H1 (cell line): ENCODE results near the gene KIF26A. TPM values are rescaled to one million over a fixed set of nuclear protein-coding genes. Genes with fewer than 3 reads are reported as not detected.

ENCODE experiments used
- CTCF ChIA-PET: fragments of 300-600 bp; sonication (Branson Sonifier 250); formaldehyde crosslinking; loops from one replicate; lab custom pipeline; 2021; ENCODE audit not compliant: partially characterized antibody; lab: Charles Lee
- POLR2A ChIA-PET: fragments of 300-600 bp; sonication (Branson Sonifier 250); formaldehyde crosslinking; loops from one replicate; lab custom pipeline; 2021; ENCODE audit warnings: inconsistent platforms; ENCODE audit not compliant: partially characterized antibody; lab: Charles Lee
- DNase-seq, 2 experiments: peaks; one replicate each; pipeline versions ENCODE4 v3.0.0 to v3.0.0-alpha.2; 2010 to 2022; ENCODE audit warnings: low spot score in 2 of 2, low read depth in 1 of 2, mixed read lengths in 1 of 2
- FAIRE-seq: peaks from 2 replicates; lab custom pipeline; 2011; peaks lifted over from hg19 to GRCh38; lab: Jason Lieb, UNC
- H2AFZ ChIP-seq: 2 replicates; pipeline ENCODE4 v1.8.1; 2012; ENCODE audit warnings: low read length, inconsistent platforms
- H2AK5ac ChIP-seq: 2 replicates; pipeline ENCODE4 v1.6.1; 2013; ENCODE audit warnings: low read depth, low read length
- H2BK120ac ChIP-seq: replicated peaks from 2 replicates; pipeline ENCODE3; 2013; ENCODE audit warnings: low read depth, low read length, inconsistent platforms
- H2BK12ac ChIP-seq: 2 replicates; pipeline ENCODE4 v1.6.1; 2013; ENCODE audit warnings: low read depth, low read length
- H2BK15ac ChIP-seq: 2 replicates; pipeline ENCODE4 v1.6.1; 2013; ENCODE audit warnings: low read length
- H2BK20ac ChIP-seq: 2 replicates; pipeline ENCODE4 v1.6.1; 2013; ENCODE audit warnings: low read length
- H2BK5ac ChIP-seq: 2 replicates; pipeline ENCODE4 v1.6.1; 2013; ENCODE audit warnings: low read depth, low read length
- H3K14ac ChIP-seq: 2 replicates; pipeline ENCODE4 v1.6.1; 2013; ENCODE audit warnings: inconsistent platforms; ENCODE audit not compliant: insufficient read length
- H3K18ac ChIP-seq: 2 replicates; pipeline ENCODE4 v1.6.1; 2013; ENCODE audit warnings: low read length; ENCODE audit errors: extremely low read depth
- H3K23ac ChIP-seq: 2 replicates; pipeline ENCODE4 v1.6.1; 2013; ENCODE audit warnings: inconsistent platforms; ENCODE audit not compliant: insufficient read length
- H3K23me2 ChIP-seq: 2 replicates; pipeline ENCODE4 v1.6.1; 2013; ENCODE audit warnings: low read depth, low read length
- H3K27ac ChIP-seq: 2 replicates; pipeline ENCODE4 v1.6.1; 2011; ENCODE audit warnings: low read depth, low read length, inconsistent platforms
- H3K27me3 ChIP-seq, 4 experiments: replicated peaks in 1 of 4; 1 replicate in 1 of 4; 2 replicates in 3 of 4; pipeline versions ENCODE4 v1.6.1 to v1.8.1; 2011 to 2013; ENCODE audit warnings: low read length in 3 of 4, mild to moderate bottlenecking in 3 of 4, inconsistent platforms in 2 of 4, mixed read lengths in 2 of 4, moderate library complexity in 1 of 4; ENCODE audit not compliant: control insufficient read depth in 3 of 4, insufficient read depth in 3 of 4; ENCODE audit errors: extremely low read depth in 1 of 4
- H3K36me3 ChIP-seq, 4 experiments: 2 replicates each; pipeline versions ENCODE4 v1.6.1 to v1.8.1; 2011 to 2013; ENCODE audit warnings: mild to moderate bottlenecking in 4 of 4, low read length in 3 of 4, moderate library complexity in 2 of 4, control low read depth in 1 of 4, inconsistent platforms in 1 of 4; ENCODE audit not compliant: insufficient read depth in 4 of 4, control insufficient read depth in 2 of 4
- H3K4ac ChIP-seq: replicated peaks from 2 replicates; pipeline ENCODE3; 2013; ENCODE audit warnings: low read length, low read depth, mixed read lengths, inconsistent platforms; ENCODE audit not compliant: insufficient read length
- H3K4me1 ChIP-seq, 4 experiments: replicated peaks in 1 of 4; 1 replicate in 1 of 4; 2 replicates in 3 of 4; pipeline versions ENCODE4 v1.6.1 to v1.8.1; 2011 to 2013; ENCODE audit warnings: low read length in 3 of 4, inconsistent platforms in 2 of 4, mixed read lengths in 1 of 4; ENCODE audit not compliant: insufficient read depth in 4 of 4, control insufficient read depth in 3 of 4
- H3K4me2 ChIP-seq, 2 experiments: 2 replicates each; pipeline versions ENCODE4 v1.6.1 to v1.8.1; 2011 to 2013; ENCODE audit warnings: low read depth in 2 of 2, low read length in 2 of 2, control low read depth in 1 of 2, inconsistent platforms in 1 of 2, mild to moderate bottlenecking in 1 of 2; ENCODE audit not compliant: insufficient read depth in 1 of 2
- H3K4me3 ChIP-seq, 4 experiments: fragments of 200-600, 300-600 bp in 1 of 4; sonication (generic), shearing (Covaris generic), sonication (Bioruptor Twin) in 1 of 4; 2 replicates each; pipeline versions ENCODE4 v1.5.1 to v1.8.1; 2011 to 2016; ENCODE audit warnings: low read length in 4 of 4, low read depth in 3 of 4, control low read depth in 2 of 4, inconsistent platforms in 2 of 4, mild to moderate bottlenecking in 2 of 4, mixed read lengths in 1 of 4, moderate library complexity in 1 of 4; ENCODE audit not compliant: insufficient read depth in 2 of 4; ENCODE audit errors: extremely low read depth in 1 of 4
- H3K56ac ChIP-seq: replicated peaks from 2 replicates; pipeline ENCODE3; 2013; ENCODE audit warnings: low read depth, mild to moderate bottlenecking, mixed read lengths, low read length, inconsistent platforms; ENCODE audit not compliant: insufficient read length
- H3K79me1 ChIP-seq: 2 replicates; pipeline ENCODE4 v1.6.1; 2013; ENCODE audit warnings: low read depth, low read length, control low read depth
- H3K79me2 ChIP-seq, 2 experiments: 2 replicates each; pipeline versions ENCODE4 v1.6.1 to v1.8.1; 2012 to 2013; ENCODE audit warnings: low read length in 2 of 2, mild to moderate bottlenecking in 2 of 2, inconsistent platforms in 1 of 2; ENCODE audit not compliant: insufficient read depth in 2 of 2, control insufficient read depth in 1 of 2
- H3K9ac ChIP-seq, 4 experiments: replicated peaks in 1 of 4; 1 replicate in 1 of 4; 2 replicates in 3 of 4; pipeline versions ENCODE4 v1.6.1 to v1.8.1; 2011 to 2013; ENCODE audit warnings: low read depth in 3 of 4, low read length in 3 of 4, control low read depth in 2 of 4, mild to moderate bottlenecking in 2 of 4, moderate library complexity in 2 of 4, inconsistent platforms in 1 of 4; ENCODE audit errors: extremely low read depth in 1 of 4
- H3K9me3 ChIP-seq, 2 experiments: 2 replicates each; pipeline versions ENCODE4 v1.6.1 to v1.8.1; 2012 to 2013; ENCODE audit warnings: mild to moderate bottlenecking in 2 of 2, moderate library complexity in 2 of 2, control low read depth in 1 of 2, inconsistent platforms in 1 of 2, low read depth in 1 of 2, low read length in 1 of 2, mixed read lengths in 1 of 2; ENCODE audit not compliant: insufficient read depth in 2 of 2
- H4K20me1 ChIP-seq, 2 experiments: replicated peaks in 1 of 2; 2 replicates each; pipeline versions ENCODE3 to v1.8.1; 2011 to 2013; ENCODE audit warnings: inconsistent platforms in 2 of 2, low read length in 2 of 2, mild to moderate bottlenecking in 1 of 2; ENCODE audit not compliant: insufficient read depth in 2 of 2, control insufficient read depth in 1 of 2
- H4K5ac ChIP-seq: 2 replicates; pipeline ENCODE4 v1.6.1; 2013; ENCODE audit warnings: low read length, low read depth, mixed read lengths, inconsistent platforms; ENCODE audit not compliant: insufficient read length
- H4K8ac ChIP-seq: 2 replicates; pipeline ENCODE4 v1.8.0; 2013; ENCODE audit warnings: mild to moderate bottlenecking, moderate library complexity, low read length, inconsistent platforms; ENCODE audit not compliant: insufficient read depth; ENCODE audit errors: extremely low read depth
- H4K91ac ChIP-seq: replicated peaks from 2 replicates; pipeline ENCODE3; 2013; ENCODE audit warnings: low read length, mixed read lengths, inconsistent platforms; ENCODE audit not compliant: insufficient read length
- CBX5 ChIP-seq: fragments of 300-800, 300-1000 bp; sonication (generic); IDR thresholded peaks from 2 replicates; pipeline ENCODE4 v1.7.1; 2016; ENCODE audit warnings: antibody characterized with exemption, low read length, low read depth
- PHF8 ChIP-seq: fragments of 200-600 bp; sonication (generic); conservative IDR thresholded peaks from 2 replicates; pipeline ENCODE4 v1.7.1; 2012; ENCODE audit warnings: low read depth, mild to moderate bottlenecking, inconsistent platforms, low read length, moderate library complexity
- POU5F1 ChIP-seq: IDR thresholded peaks from 2 replicates; pipeline ENCODE4 v1.6.1; 2011; ENCODE audit warnings: low read depth, mild to moderate bottlenecking, low read length, moderate library complexity
- RAD21 ChIP-seq, 2 experiments: IDR thresholded peaks in 1 of 2; conservative IDR thresholded peaks in 1 of 2; 2 replicates each; pipeline ENCODE4 v1.6.1; 2011; ENCODE audit warnings: low read depth in 2 of 2, low read length in 2 of 2, improper control_type of control experiment in 1 of 2, inconsistent platforms in 1 of 2, mild to moderate bottlenecking in 1 of 2, moderate library complexity in 1 of 2
- TAF7 ChIP-seq: optimal IDR thresholded peaks from 2 replicates; pipeline ENCODE3; 2011; ENCODE audit warnings: low read depth, mild to moderate bottlenecking, inconsistent platforms, low read length, moderate library complexity, borderline replicate concordance
- WGBS, 2 experiments: shearing (Covaris generic) in 1 of 2; methylation state at CpG; one replicate each; pipeline versions ENCODE4 v1.1.6 to v1.1.7; 2013 to 2015; ENCODE audit warnings: low lambda C conversion rate in 2 of 2, mixed read lengths in 2 of 2, inconsistent platforms in 1 of 2, low coverage in 1 of 2, missing lambda C conversion rate in 1 of 2; ENCODE audit not compliant: insufficient replicate concordance in 2 of 2, insufficient coverage in 1 of 2, insufficient read length in 1 of 2; ENCODE audit errors: extremely low coverage in 1 of 2, missing lambda C conversion rate in 1 of 2; 5-methylcytosine and 5-hydroxymethylcytosine counted together
- polyA plus RNA-seq, 7 experiments: library from polyadenylated mRNA; depleted of rRNA in 3 of 7; stranded (reverse) in 5 of 7; unstranded in 2 of 7; fragments of >200 nt in 5 of 7; fragments of 200-250 nt in 2 of 7; gene quantifications; 1 replicate in 5 of 7; 2 replicates in 1 of 7; 4 replicates in 1 of 7; pipeline versions ENCODE4 v1.2.1 to v1.2.3, GENCODE V29; 2011 to 2013; ENCODE audit warnings: missing spikeins in 2 of 7, mixed read lengths in 2 of 7
- total RNA-seq: library from RNA; stranded (reverse); fragmentation: NEBNext Ultra II Directional; extraction: Animal tissue kit (Norgen Biotek cat#: 25700); gene quantifications from 2 replicates; pipeline ENCODE4 v1.2.1, GENCODE V29; 2021
- TF ChIP-seq, protein P1 (sequence below): IDR thresholded peaks from 2 replicates; pipeline ENCODE4 v1.6.1; 2012; ENCODE audit warnings: inconsistent platforms
- TF ChIP-seq, protein P2 (sequence below), 3 experiments: IDR thresholded peaks; 1 replicate in 2 of 3; 2 replicates in 1 of 3; pipeline versions ENCODE4 v1.5.1 to v1.6.1; 2011; ENCODE audit warnings: low read length in 3 of 3, mild to moderate bottlenecking in 3 of 3, inconsistent platforms in 2 of 3, low read depth in 1 of 3, moderate library complexity in 1 of 3; ENCODE audit not compliant: insufficient read depth in 1 of 3; ENCODE audit errors: control extremely low read depth in 1 of 3

The KIF26A gene
- total and polyA plus RNA-seq, 2 of the 8 experiments (the other 6 are each of a cell fraction or from before 2014, with no cell fraction given), result 11.5 to 41.6 TPM

DNA sequence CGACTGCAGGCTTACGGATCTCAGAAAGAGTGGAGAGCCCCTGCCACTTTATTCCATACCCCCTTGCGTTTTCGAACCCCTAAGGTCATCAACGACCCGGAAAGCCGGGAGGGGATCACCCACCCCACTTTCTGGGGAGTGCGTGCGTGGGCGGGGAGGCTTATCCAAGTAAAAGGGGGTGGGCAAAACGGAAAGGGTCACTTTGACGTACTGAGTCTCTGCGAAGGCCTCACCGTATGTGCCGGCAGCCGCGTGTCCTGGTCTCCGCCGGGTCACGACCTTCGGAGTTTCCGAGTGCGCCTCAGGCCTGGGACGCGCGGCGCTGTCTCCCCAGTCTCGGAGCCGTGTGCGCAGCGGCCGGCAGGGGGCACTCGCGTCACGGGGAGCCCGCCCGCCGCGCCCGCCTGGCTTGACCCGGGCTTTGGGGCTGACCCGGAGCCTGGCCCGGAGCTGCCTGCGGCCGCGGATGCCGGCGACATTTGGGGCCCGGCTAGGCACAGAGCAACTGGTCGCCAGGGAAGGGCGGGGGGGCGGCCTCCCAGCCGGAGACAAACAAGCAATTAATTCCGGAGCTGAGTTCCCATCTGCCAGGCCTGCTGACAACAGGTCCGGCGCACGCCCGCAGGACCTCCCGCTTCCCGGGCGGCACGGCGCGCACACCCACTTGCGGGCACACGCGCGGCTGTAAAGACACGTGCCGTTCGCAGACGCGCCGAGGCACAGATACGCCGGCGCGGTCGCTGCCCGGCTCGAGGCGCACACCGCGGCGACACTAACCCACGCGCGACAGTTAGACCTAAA, 890 bp upstream of the KIF26A start:
- Histone ChIP-seq H2BK5ac (no peak overlapping the region; the same call in 1 of the 2 replicates), H3K4me2 (peak overlapping the region; percentile 83 to 88), H3K18ac (peak overlapping the region; percentile 60; the same call in 1 of the 2 replicates), H2BK120ac (no peak overlapping the region), H2AFZ (no peak overlapping the region), H4K20me1 (peaks cover 16 to 20% of the 10 kb centered on the region in 2 experiments), H3K79me2 (peaks cover 3 to 34% of the 10 kb centered on the region in 2 experiments; a peak in 3 of 4 replicates), H2AK5ac (no peak overlapping the region), H3K79me1 (peaks cover 5% of the 10 kb centered on the region), H3K9ac (no peak overlapping the region), H3K4me1 (peaks cover 0 to 42% (median 31%) of the 10 kb centered on the region in 4 experiments; a peak in 6 of 7 replicates), H2BK15ac (no peak overlapping the region), H3K23me2 (peaks cover 31% of the 10 kb centered on the region), H4K5ac (no peak overlapping the region), H3K27me3 (peaks cover 21 to 35% (median 27%) of the 10 kb centered on the region in 4 experiments), H3K4ac (no peak overlapping the region), H3K9me3 (no peaks in the 10 kb centered on the region), H4K91ac (peak overlapping the region; percentile 80), H2BK12ac (no peak overlapping the region), H3K23ac (no peak overlapping the region), H3K14ac (no peak overlapping the region), H3K36me3 (no peaks in the 10 kb centered on the region; a peak in 2 of 8 replicates), H2BK20ac (no peak overlapping the region), H3K27ac (no peak overlapping the region), H4K8ac (peak overlapping the region; percentile 43; the same call in 1 of the 2 replicates), H3K56ac (no peak overlapping the region), H3K4me3 (peak overlapping the region; percentile 61 to 88 (median 64))
- FAIRE-seq (no peak), DNase-seq (peak in 1 of 2 experiments; percentile 94)
- 4% methylated on average over 57 of the region's 88 CpGs; no CpG with 5 or more reads in 1 of the 2 experiments for WGBS, 2 experiments
- ChIA-PET CTCF (interaction anchor here (0.7 to 1.4 kb wide), 10 partner anchors 12 to 689 kb away, joined by 3 to 5 read pairs (median 3); no protein-coding TSS in a partner anchor), POLR2A (no interaction called here)
- TF ChIP-seq TAF7, result no peak
- no peak for TF ChIP-seq CBX5
- TF ChIP-seq PHF8, result no peak
- no peak for TF ChIP-seq POU5F1
- TF ChIP-seq, protein P1, sequence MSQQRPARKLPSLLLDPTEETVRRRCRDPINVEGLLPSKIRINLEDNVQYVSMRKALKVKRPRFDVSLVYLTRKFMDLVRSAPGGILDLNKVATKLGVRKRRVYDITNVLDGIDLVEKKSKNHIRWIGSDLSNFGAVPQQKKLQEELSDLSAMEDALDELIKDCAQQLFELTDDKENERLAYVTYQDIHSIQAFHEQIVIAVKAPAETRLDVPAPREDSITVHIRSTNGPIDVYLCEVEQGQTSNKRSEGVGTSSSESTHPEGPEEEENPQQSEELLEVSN, result peak; percentile 92
- TF ChIP-seq, protein P2, sequence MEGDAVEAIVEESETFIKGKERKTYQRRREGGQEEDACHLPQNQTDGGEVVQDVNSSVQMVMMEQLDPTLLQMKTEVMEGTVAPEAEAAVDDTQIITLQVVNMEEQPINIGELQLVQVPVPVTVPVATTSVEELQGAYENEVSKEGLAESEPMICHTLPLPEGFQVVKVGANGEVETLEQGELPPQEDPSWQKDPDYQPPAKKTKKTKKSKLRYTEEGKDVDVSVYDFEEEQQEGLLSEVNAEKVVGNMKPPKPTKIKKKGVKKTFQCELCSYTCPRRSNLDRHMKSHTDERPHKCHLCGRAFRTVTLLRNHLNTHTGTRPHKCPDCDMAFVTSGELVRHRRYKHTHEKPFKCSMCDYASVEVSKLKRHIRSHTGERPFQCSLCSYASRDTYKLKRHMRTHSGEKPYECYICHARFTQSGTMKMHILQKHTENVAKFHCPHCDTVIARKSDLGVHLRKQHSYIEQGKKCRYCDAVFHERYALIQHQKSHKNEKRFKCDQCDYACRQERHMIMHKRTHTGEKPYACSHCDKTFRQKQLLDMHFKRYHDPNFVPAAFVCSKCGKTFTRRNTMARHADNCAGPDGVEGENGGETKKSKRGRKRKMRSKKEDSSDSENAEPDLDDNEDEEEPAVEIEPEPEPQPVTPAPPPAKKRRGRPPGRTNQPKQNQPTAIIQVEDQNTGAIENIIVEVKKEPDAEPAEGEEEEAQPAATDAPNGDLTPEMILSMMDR (IDR thresholded peaks at IDR 0.05; ENCODE audit: control extremely low read depth in 1 of 3, insufficient read depth in 1 of 3, low read depth in 1 of 3, low read length in 3 of 3), result peak in 2 of 3 experiments; percentile 77 to 90; a peak in 3 of 4 replicates
- peak; percentile 75 to 87 for TF ChIP-seq RAD21 (IDR thresholded peaks at IDR 0.05 in 1 of 2, conservative IDR thresholded peaks at IDR 0.05 in 1 of 2; ENCODE audit: low read depth in 2 of 2, low read length in 2 of 2)
